Mesothelial cell of epicardium (in vitro differentiated cells): Measurements from ENCODE around the gene CUX1. TPM values are rescaled to one million over a fixed set of nuclear protein-coding genes. Genes with fewer than 3 reads are reported as not detected.

ENCODE experiments used
- DNase-seq, 2 experiments: peaks; one replicate each; pipeline ENCODE4 v3.0.0; 2021; ENCODE audit warnings: low spot score in 2 of 2; ENCODE audit not compliant: unreplicated experiment in 2 of 2
- H3K27ac Mint-ChIP-seq: 2 replicates; pipeline ENCODE4 v1.8.0; 2021; ENCODE audit warnings: mixed read lengths
- H3K27me3 Mint-ChIP-seq: 2 replicates; pipeline ENCODE4 v1.8.0; 2021; ENCODE audit warnings: low read depth, mixed read lengths
- H3K36me3 Mint-ChIP-seq: 2 replicates; pipeline ENCODE4 v1.8.0; 2021; ENCODE audit warnings: mixed read lengths
- H3K4me1 Mint-ChIP-seq: 2 replicates; pipeline ENCODE4 v1.8.0; 2021; ENCODE audit warnings: mixed read lengths
- H3K4me3 Mint-ChIP-seq: 2 replicates; pipeline ENCODE4 v1.8.0; 2021; ENCODE audit warnings: mild to moderate bottlenecking, moderate library complexity, mixed read lengths
- H3K9me3 Mint-ChIP-seq: 2 replicates; pipeline ENCODE4 v1.8.0; 2021; ENCODE audit warnings: mixed read lengths
- CTCF ChIP-seq: fragments of 200-600 bp; sonication (generic); IDR thresholded peaks from one replicate; pipeline ENCODE4 v1.5.0; 2021; ENCODE audit warnings: antibody characterized with exemption; ENCODE audit not compliant: unreplicated experiment
- total RNA-seq: library from RNA; stranded (reverse); gene quantifications from 3 replicates; pipeline ENCODE4 v1.2.1, GENCODE V29; 2021

CUX1 gene
- total RNA-seq, 1 donor from 2014 or later, result 158 TPM

GRCh38 chr7:101990811-101991418 is 173.5 kb downstream of the CUX1 start:
- no peak for DNase-seq
- Mint-ChIP-seq H3K9me3 (no peaks in the 10 kb centered on the region), H3K36me3 (peaks cover 9% of the 10 kb centered on the region), H3K4me3 (no peak overlapping the region), H3K4me1 (peaks cover 17% of the 10 kb centered on the region), H3K27me3 (no peaks in the 10 kb centered on the region), H3K27ac (no peak overlapping the region)
- no peak for TF ChIP-seq CTCF

GRCh38 chr7:101991860-101992259 is 174.4 kb downstream of the CUX1 start:
- peaks cover 11% of the 10 kb centered on the region for H3K4me1 Mint-ChIP-seq
- H3K27me3 Mint-ChIP-seq, result no peaks in the 10 kb centered on the region
- H3K4me3 Mint-ChIP-seq, result no peak overlapping the region
- no peaks in the 10 kb centered on the region for H3K9me3 Mint-ChIP-seq
- H3K27ac Mint-ChIP-seq, result no peak overlapping the region
- H3K36me3 Mint-ChIP-seq, result peaks cover 9% of the 10 kb centered on the region
- TF ChIP-seq CTCF, result no peak
- DNase-seq, result no peak

- H3K9me3 Mint-ChIP-seq, result no peaks in the 10 kb centered on the region
- peaks cover 5% of the 10 kb centered on the region for H3K36me3 Mint-ChIP-seq
- TF ChIP-seq CTCF, result no peak
- H3K27ac Mint-ChIP-seq, result no peak overlapping the region
- peaks cover 6% of the 10 kb centered on the region for H3K4me1 Mint-ChIP-seq
- DNase-seq, result no peak
- H3K27me3 Mint-ChIP-seq, result no peaks in the 10 kb centered on the region
- no peak overlapping the region for H3K4me3 Mint-ChIP-seq
These were observed 175.9 kb downstream of the CUX1 start for GRCh38 chr7:101993311-101993710.

- no peak for DNase-seq
- H3K36me3 Mint-ChIP-seq, result no peaks in the 10 kb centered on the region
- no peaks in the 10 kb centered on the region for H3K9me3 Mint-ChIP-seq
- TF ChIP-seq CTCF, result no peak
- H3K27ac Mint-ChIP-seq, result no peak overlapping the region
- H3K27me3 Mint-ChIP-seq, result no peaks in the 10 kb centered on the region
- H3K4me1 Mint-ChIP-seq, result peaks cover 15% of the 10 kb centered on the region
- no peak overlapping the region for H3K4me3 Mint-ChIP-seq
These were observed 177.7 kb downstream of the CUX1 start for GRCh38 chr7:101995121-101995520.

- TF ChIP-seq CTCF, result no peak
- Mint-ChIP-seq H3K27me3 (no peaks in the 10 kb centered on the region), H3K36me3 (no peaks in the 10 kb centered on the region), H3K4me1 (peaks cover 15% of the 10 kb centered on the region), H3K9me3 (no peaks in the 10 kb centered on the region), H3K27ac (no peak overlapping the region), H3K4me3 (no peak overlapping the region)
- no peak for DNase-seq
These were observed 178.8 kb downstream of the CUX1 start for GRCh38 chr7:101996131-101996691.
